Prostate gland (tissue), 2 donors: ENCODE measurements around the gene ISCA1.

Experiments used
- POLR2A ChIP-seq: fragments of 450-650 bp; IDR thresholded peaks from one replicate; pipeline ENCODE4 v1.6.1; 2016; ENCODE audit warnings: antibody characterized with exemption, mild to moderate bottlenecking
- TF ChIP-seq, protein P1 (sequence below), 4 experiments: fragments of 200-600 bp in 2 of 4; fragments of 450-650 bp in 2 of 4; sonication (generic) in 2 of 4; IDR thresholded peaks; 1 replicate in 3 of 4; 2 replicates in 1 of 4; pipeline ENCODE4 v1.5.1; 2016 to 2019; ENCODE audit warnings: antibody characterized with exemption in 4 of 4, mild to moderate bottlenecking in 2 of 4, moderate library complexity in 2 of 4

DNA sequence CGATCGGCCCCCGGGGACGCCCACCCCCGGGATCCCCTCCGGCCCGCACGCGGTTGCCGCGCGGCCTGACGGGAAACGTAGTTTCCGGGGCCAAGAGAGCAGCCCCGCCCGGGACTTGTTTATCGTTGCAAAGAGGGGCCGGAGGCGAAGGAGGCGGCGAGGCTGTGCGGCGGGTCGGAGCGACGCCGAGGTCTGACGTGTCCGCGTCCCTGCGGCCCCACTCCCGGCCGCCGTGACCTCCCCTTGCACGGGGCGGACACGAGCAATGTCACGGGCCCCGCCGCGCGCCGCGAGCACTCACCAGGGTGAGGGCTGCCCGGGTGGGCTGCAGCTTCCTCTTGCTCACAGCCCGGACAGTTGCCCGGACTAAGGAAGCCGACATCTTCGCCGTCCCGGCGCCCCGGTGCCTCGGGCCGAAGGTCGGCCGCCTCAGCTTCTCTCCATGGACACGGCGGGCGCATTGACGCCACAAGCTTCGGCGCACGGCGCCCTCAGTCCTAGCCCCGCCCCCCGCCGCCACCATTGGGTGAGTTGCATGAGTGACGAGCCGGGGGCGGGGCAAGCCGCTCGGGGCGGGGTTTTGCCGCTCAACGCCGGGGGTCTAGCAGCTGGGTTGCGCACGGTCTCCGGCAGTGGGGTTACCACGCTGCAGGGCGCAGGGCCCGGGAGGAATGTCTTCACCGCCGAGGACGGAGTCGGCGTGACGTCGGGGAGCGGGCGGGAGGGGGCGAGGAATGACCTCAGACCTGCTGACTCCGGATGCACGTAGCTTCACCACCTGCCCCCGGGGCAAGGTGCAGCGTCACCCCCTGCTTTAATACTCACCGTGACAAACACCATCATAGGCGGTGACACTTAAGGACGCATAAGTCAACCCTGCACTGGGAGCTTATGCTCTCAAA lies at the start of gene ISCA1:
- TF ChIP-seq, protein P1, sequence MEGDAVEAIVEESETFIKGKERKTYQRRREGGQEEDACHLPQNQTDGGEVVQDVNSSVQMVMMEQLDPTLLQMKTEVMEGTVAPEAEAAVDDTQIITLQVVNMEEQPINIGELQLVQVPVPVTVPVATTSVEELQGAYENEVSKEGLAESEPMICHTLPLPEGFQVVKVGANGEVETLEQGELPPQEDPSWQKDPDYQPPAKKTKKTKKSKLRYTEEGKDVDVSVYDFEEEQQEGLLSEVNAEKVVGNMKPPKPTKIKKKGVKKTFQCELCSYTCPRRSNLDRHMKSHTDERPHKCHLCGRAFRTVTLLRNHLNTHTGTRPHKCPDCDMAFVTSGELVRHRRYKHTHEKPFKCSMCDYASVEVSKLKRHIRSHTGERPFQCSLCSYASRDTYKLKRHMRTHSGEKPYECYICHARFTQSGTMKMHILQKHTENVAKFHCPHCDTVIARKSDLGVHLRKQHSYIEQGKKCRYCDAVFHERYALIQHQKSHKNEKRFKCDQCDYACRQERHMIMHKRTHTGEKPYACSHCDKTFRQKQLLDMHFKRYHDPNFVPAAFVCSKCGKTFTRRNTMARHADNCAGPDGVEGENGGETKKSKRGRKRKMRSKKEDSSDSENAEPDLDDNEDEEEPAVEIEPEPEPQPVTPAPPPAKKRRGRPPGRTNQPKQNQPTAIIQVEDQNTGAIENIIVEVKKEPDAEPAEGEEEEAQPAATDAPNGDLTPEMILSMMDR (IDR thresholded peaks at IDR 0.05) = no peak
- TF ChIP-seq POLR2A = peak; percentile 93
